ENCODE results near the gene COL5A1.

DNA sequence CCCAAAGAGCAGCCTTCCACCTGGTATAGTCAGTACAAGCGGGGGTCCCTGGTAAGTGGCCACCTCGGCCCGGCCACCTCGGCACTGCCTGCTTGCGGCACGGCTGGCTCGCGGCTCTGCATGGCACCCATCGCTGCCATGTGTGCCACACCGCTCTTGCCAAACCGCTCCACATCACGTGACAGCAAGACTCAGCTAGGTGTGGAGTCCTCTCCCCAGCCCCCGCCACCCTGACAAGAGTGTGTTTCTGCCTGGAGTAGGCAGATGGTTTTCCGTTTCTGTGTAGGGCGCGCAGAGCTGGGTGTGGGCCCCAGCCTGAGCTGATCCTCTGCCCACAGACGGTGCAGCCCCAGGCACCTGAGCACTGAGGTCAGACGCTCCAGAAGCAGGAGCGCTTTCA, 188.5 kb downstream of the COL5A1 start:
- TF ChIP-seq, protein P1, sequence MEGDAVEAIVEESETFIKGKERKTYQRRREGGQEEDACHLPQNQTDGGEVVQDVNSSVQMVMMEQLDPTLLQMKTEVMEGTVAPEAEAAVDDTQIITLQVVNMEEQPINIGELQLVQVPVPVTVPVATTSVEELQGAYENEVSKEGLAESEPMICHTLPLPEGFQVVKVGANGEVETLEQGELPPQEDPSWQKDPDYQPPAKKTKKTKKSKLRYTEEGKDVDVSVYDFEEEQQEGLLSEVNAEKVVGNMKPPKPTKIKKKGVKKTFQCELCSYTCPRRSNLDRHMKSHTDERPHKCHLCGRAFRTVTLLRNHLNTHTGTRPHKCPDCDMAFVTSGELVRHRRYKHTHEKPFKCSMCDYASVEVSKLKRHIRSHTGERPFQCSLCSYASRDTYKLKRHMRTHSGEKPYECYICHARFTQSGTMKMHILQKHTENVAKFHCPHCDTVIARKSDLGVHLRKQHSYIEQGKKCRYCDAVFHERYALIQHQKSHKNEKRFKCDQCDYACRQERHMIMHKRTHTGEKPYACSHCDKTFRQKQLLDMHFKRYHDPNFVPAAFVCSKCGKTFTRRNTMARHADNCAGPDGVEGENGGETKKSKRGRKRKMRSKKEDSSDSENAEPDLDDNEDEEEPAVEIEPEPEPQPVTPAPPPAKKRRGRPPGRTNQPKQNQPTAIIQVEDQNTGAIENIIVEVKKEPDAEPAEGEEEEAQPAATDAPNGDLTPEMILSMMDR (conservative IDR thresholded peaks at IDR 0.05), result no peak
- no peak for TF ChIP-seq ZFX (IDR thresholded peaks at IDR 0.05)

Measured in C4-2B (cell line).